ENCODE results near the gene CACNG5.

- TF ChIP-seq CTCF (IDR thresholded peaks at IDR 0.05; ENCODE audit: low read depth, low read length) (no peak), EZH2phosphoT487 (IDR thresholded peaks at IDR 0.05; ENCODE audit: low read depth) (no peak)
These were observed 54.7 kb downstream of the CACNG5 start for GRCh38 chr17:66889480-66890230.

All from OCI-LY3 (cell line).